Measurements from ENCODE around the gene CORIN.
"Not testable (repeated sequence)": the region's sequence is repeated elsewhere in the genome, so short reads cannot be mapped to it uniquely, and the experiment has no call there.

The CORIN gene

GRCh38 chr4:47631161-47631560 lies 206.7 kb downstream of the CORIN start:
- DNase-seq = no peak

- no peak for DNase-seq
These were observed 213.8 kb downstream of the CORIN start for GRCh38 chr4:47624031-47624441.

GRCh38 chr4:47621181-47621580 lies 216.7 kb downstream of the CORIN start:
- DNase-seq = no peak

- no peak for DNase-seq
These were observed 218.2 kb downstream of the CORIN start for GRCh38 chr4:47619691-47620090.

GRCh38 chr4:47617607-47618006 lies 220.3 kb downstream of the CORIN start:
- DNase-seq = no peak

- DNase-seq = no peak
These were observed 222.5 kb downstream of the CORIN start for GRCh38 chr4:47615385-47615784.

- no peak for DNase-seq
These were observed 225.5 kb downstream of the CORIN start for GRCh38 chr4:47612116-47613023.

GRCh38 chr4:47606482-47606881 lies 231.4 kb downstream of the CORIN start:
- no peak for DNase-seq

GRCh38 chr4:47598896-47599295 lies 239.0 kb downstream of the CORIN start:
- no peak for DNase-seq

- no peak for DNase-seq
These were observed 239.5 kb downstream of the CORIN start for GRCh38 chr4:47598320-47598719.

GRCh38 chr4:47597696-47598095 lies 240.2 kb downstream of the CORIN start:
- no peak for DNase-seq

GRCh38 chr4:47590325-47590724 lies 247.5 kb downstream of the CORIN start:
- no peak for DNase-seq

- no peak for DNase-seq
These were observed 258.6 kb downstream of the CORIN start for GRCh38 chr4:47579235-47579634.

- DNase-seq = no peak
These were observed 259.9 kb downstream of the CORIN start for GRCh38 chr4:47577779-47578553.

- DNase-seq = no peak
These were observed 264.9 kb downstream of the CORIN start for GRCh38 chr4:47572981-47573380.

GRCh38 chr4:47570816-47571215 lies 267.1 kb downstream of the CORIN start:
- no peak for DNase-seq

GRCh38 chr4:47567511-47567910 lies 270.4 kb downstream of the CORIN start:
- no peak for DNase-seq

- DNase-seq = no peak
These were observed 270.9 kb downstream of the CORIN start for GRCh38 chr4:47566969-47567368.

- DNase-seq = no peak
These were observed 271.3 kb downstream of the CORIN start for GRCh38 chr4:47566566-47566965.

- no peak for DNase-seq
These were observed 275.6 kb downstream of the CORIN start for GRCh38 chr4:47562297-47562696.

GRCh38 chr4:47561331-47561730 lies 276.5 kb downstream of the CORIN start:
- DNase-seq = no peak

GRCh38 chr4:47560682-47561081 lies 277.2 kb downstream of the CORIN start:
- DNase-seq = no peak

GRCh38 chr4:47557255-47557654 lies 280.6 kb downstream of the CORIN start:
- DNase-seq = no peak

GRCh38 chr4:47555920-47556319 lies 281.9 kb downstream of the CORIN start:
- not testable (repeated sequence) for DNase-seq
